Fibroblast of lung (primary cell): ENCODE data around the gene CDH5. TPM values are rescaled to one million over a fixed set of nuclear protein-coding genes. Genes with fewer than 3 reads are reported as not detected.

ENCODE experiments used
- DNase-seq, 2 donors: peaks; one replicate each; pipeline versions ENCODE4 v3.0.0 to v3.0.0-alpha.2; 2010; ENCODE audit warnings: low read depth in 2 of 2
- H2AFZ ChIP-seq: 2 replicates; pipeline ENCODE4 v1.5.1; 2012; ENCODE audit warnings: low read length, control low read depth, inconsistent platforms
- H3K27ac ChIP-seq: 2 replicates; pipeline ENCODE4 v1.5.1; 2011; ENCODE audit warnings: low read length, control low read depth; ENCODE audit not compliant: insufficient read depth
- H3K27me3 ChIP-seq: 2 replicates; pipeline ENCODE4 v1.5.1; 2011; ENCODE audit warnings: mild to moderate bottlenecking, low read length; ENCODE audit not compliant: control insufficient read depth, insufficient read depth
- H3K36me3 ChIP-seq: 2 replicates; pipeline ENCODE4 v1.5.1; 2011; ENCODE audit warnings: low read length; ENCODE audit not compliant: control insufficient read depth, insufficient read depth
- H3K4me1 ChIP-seq: 2 replicates; pipeline ENCODE4 v1.5.1; 2011; ENCODE audit warnings: low read length; ENCODE audit not compliant: control insufficient read depth, insufficient read depth; ENCODE audit errors: extremely low read depth
- H3K4me2 ChIP-seq: 2 replicates; pipeline ENCODE4 v1.5.1; 2011; ENCODE audit warnings: low read length, control low read depth; ENCODE audit not compliant: insufficient read depth; ENCODE audit errors: extremely low read depth
- H3K4me3 ChIP-seq, 4 experiments: fragments of 200-600 bp in 1 of 4; sonication (generic) in 1 of 4; replicated peaks in 1 of 4; 2 replicates each; pipeline ENCODE4 v1.5.1; 2011 to 2016; ENCODE audit warnings: low read length in 4 of 4, low read depth in 3 of 4, mild to moderate bottlenecking in 3 of 4, control low read depth in 2 of 4, inconsistent platforms in 1 of 4, mixed read lengths in 1 of 4; ENCODE audit not compliant: insufficient read depth in 1 of 4; ENCODE audit errors: control extremely low read depth in 1 of 4
- H3K79me2 ChIP-seq: 2 replicates; pipeline ENCODE4 v1.5.1; 2012; ENCODE audit warnings: mild to moderate bottlenecking, low read length, inconsistent platforms; ENCODE audit not compliant: control insufficient read depth, insufficient read depth
- H3K9ac ChIP-seq: 2 replicates; pipeline ENCODE4 v1.5.1; 2011; ENCODE audit warnings: mild to moderate bottlenecking, low read length, control low read depth; ENCODE audit not compliant: insufficient read depth
- H3K9me3 ChIP-seq: 2 replicates; pipeline ENCODE4 v1.5.1; 2012; ENCODE audit warnings: low read depth, low read length; ENCODE audit not compliant: control insufficient read depth, insufficient read depth
- H4K20me1 ChIP-seq: 2 replicates; pipeline ENCODE4 v1.5.1; 2011; ENCODE audit warnings: low read length; ENCODE audit not compliant: control insufficient read depth, insufficient read depth; ENCODE audit errors: extremely low read depth
- EZH2 ChIP-seq: IDR thresholded peaks from 2 replicates; pipeline ENCODE4 v1.5.1; 2012; ENCODE audit warnings: low read length, control low read depth, mild to moderate bottlenecking; ENCODE audit errors: missing control alignments
- polyA plus RNA-seq, 2 donors: library from polyadenylated mRNA; depleted of rRNA in 1 of 2; stranded (reverse) in 1 of 2; unstranded in 1 of 2; fragments of >200 nt; gene quantifications; 2 replicates each; pipeline ENCODE4 v1.2.1, GENCODE V29; 2011 to 2012; ENCODE audit warnings: missing spikeins in 1 of 2
- total RNA-seq: library from RNA; depleted of rRNA; stranded (reverse); fragments of >200 nt; gene quantifications from 2 replicates; pipeline ENCODE4 v1.2.1, GENCODE V29; 2014
- TF ChIP-seq, protein P1 (sequence below), 2 donors: IDR thresholded peaks in 1 of 2; conservative IDR thresholded peaks in 1 of 2; 1 replicate in 1 of 2; 2 replicates in 1 of 2; pipeline ENCODE4 v1.5.1; 2011 to 2012; ENCODE audit warnings: low read length in 2 of 2, control low read depth in 1 of 2, inconsistent platforms in 1 of 2, low read depth in 1 of 2, mild to moderate bottlenecking in 1 of 2

The CDH5 gene
- total and polyA plus RNA-seq, 2 donors (not counting 1 experiment from before 2014, with no cell fraction given): 0.02 TPM; not detected in 1

DNA sequence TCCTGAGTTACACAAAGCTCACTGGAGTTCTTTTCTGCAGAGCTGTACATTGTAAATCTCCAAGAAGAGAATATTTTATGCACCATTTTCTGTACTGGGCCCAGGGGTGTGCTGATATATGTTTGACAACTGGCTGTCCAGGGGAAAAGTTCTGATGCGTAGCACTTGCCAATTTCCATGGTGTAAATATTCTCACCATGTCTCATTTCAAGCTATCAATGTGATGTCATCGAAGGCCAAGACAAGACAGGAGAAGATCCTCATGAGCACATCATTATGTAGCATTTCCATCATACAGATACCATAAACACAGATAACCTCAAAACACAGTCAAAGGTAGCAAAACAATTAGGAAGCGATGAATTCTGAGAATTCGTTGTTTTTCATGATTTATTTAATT is 18.9 kb downstream of the CDH5 start:
- no peaks in the 10 kb centered on the region for H3K4me1 ChIP-seq
- TF ChIP-seq, protein P1, sequence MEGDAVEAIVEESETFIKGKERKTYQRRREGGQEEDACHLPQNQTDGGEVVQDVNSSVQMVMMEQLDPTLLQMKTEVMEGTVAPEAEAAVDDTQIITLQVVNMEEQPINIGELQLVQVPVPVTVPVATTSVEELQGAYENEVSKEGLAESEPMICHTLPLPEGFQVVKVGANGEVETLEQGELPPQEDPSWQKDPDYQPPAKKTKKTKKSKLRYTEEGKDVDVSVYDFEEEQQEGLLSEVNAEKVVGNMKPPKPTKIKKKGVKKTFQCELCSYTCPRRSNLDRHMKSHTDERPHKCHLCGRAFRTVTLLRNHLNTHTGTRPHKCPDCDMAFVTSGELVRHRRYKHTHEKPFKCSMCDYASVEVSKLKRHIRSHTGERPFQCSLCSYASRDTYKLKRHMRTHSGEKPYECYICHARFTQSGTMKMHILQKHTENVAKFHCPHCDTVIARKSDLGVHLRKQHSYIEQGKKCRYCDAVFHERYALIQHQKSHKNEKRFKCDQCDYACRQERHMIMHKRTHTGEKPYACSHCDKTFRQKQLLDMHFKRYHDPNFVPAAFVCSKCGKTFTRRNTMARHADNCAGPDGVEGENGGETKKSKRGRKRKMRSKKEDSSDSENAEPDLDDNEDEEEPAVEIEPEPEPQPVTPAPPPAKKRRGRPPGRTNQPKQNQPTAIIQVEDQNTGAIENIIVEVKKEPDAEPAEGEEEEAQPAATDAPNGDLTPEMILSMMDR (conservative IDR thresholded peaks at IDR 0.05 in 1 of 2, IDR thresholded peaks at IDR 0.05 in 1 of 2; ENCODE audit: low read depth in 1 of 2, low read length in 2 of 2): no peak
- TF ChIP-seq EZH2: no peak
- no peak overlapping the region for H3K4me3 ChIP-seq
- H3K36me3 ChIP-seq: no peaks in the 10 kb centered on the region
- no peak for DNase-seq
- H4K20me1 ChIP-seq: no peaks in the 10 kb centered on the region
- no peak overlapping the region for H3K9ac ChIP-seq
- peaks cover 2% of the 10 kb centered on the region for H3K27me3 ChIP-seq
- no peaks in the 10 kb centered on the region for H3K9me3 ChIP-seq
- H3K79me2 ChIP-seq: no peaks in the 10 kb centered on the region
- H2AFZ ChIP-seq: no peak overlapping the region
- no peak overlapping the region for H3K27ac ChIP-seq
- no peak overlapping the region for H3K4me2 ChIP-seq

DNA sequence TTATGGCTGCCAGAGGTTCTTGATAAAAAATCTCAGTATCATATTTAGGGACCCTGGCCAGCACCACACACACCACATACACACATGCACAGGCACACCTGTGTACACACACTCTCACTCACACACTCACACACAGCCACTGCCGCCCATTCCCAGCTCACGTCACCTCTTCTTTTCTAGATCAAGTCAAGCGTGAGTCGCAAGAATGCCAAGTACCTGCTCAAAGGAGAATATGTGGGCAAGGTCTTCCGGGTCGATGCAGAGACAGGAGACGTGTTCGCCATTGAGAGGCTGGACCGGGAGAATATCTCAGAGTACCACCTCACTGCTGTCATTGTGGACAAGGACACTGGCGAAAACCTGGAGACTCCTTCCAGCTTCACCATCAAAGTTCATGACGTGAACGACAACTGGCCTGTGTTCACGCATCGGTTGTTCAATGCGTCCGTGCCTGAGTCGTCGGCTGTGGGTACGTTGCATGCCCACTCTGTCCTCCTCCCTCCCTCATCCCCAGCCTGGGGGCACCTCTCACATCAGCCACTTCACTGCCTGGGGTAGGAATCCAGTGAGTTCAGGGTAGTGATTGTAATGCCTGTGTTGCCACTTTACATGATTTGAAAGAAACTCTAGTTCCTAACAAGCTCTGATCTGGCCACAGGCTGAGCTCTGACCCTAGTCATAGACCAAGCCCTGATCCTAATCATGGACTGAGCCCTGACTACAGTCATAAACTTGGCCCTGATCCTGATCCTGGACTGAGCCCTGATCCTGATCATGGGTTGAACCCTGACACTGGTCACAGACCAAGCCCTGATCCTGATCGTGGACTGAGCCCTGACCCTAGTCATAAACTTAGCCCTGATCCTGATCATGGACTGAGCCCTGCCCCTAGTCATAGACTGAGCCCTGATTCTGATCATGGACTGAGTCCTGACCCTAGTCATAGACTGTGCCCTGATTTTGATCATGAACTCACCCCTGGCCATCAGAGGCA is 20.4 kb downstream of the CDH5 start:
- H3K27ac ChIP-seq: no peak overlapping the region
- TF ChIP-seq EZH2: no peak
- TF ChIP-seq, protein P1 (conservative IDR thresholded peaks at IDR 0.05 in 1 of 2, IDR thresholded peaks at IDR 0.05 in 1 of 2; ENCODE audit: low read depth in 1 of 2, low read length in 2 of 2): no peak
- no peak overlapping the region for H2AFZ ChIP-seq
- no peak for DNase-seq
- H3K27me3 ChIP-seq: peaks cover 2% of the 10 kb centered on the region
- no peaks in the 10 kb centered on the region for H3K36me3 ChIP-seq
- no peaks in the 10 kb centered on the region for H3K79me2 ChIP-seq
- H3K4me3 ChIP-seq: no peak overlapping the region
- no peaks in the 10 kb centered on the region for H3K4me1 ChIP-seq
- no peaks in the 10 kb centered on the region for H4K20me1 ChIP-seq
- no peak overlapping the region for H3K4me2 ChIP-seq
- no peaks in the 10 kb centered on the region for H3K9me3 ChIP-seq
- no peak overlapping the region for H3K9ac ChIP-seq

DNA sequence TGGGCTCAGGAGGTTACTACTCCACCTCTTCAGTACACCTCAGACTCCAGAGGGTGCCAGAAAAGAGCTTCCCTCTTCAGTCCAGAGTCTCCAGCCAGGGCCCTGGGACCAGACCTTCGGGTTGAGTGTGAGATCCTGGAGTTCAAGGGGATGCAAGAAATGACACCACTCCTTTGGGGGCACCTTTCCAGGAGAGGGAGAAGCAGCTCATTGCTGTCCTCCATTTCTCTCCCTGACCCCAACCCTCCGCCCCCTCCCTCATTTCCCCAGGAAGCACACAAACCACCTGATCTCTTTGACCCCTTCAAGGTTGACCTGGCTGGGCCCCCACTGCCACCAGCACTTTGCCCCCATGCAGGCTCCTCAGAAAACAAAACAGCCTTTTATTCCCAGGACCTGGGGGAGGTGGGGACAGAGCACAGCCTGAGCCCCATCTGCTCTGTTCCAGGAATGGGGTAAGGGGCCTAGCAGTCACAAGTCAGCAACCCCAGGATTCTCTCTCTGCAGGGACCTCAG is 21.4 kb downstream of the CDH5 start:
- Histone ChIP-seq H2AFZ (no peak overlapping the region), H3K4me2 (no peak overlapping the region), H3K79me2 (no peaks in the 10 kb centered on the region), H3K9ac (no peak overlapping the region), H3K27ac (no peak overlapping the region), H3K9me3 (no peaks in the 10 kb centered on the region), H3K4me3 (no peak overlapping the region), H3K27me3 (peaks cover 2% of the 10 kb centered on the region), H3K36me3 (no peaks in the 10 kb centered on the region), H4K20me1 (no peaks in the 10 kb centered on the region), H3K4me1 (no peaks in the 10 kb centered on the region)
- no peak for DNase-seq
- TF ChIP-seq EZH2: no peak
- TF ChIP-seq, protein P1 (conservative IDR thresholded peaks at IDR 0.05 in 1 of 2, IDR thresholded peaks at IDR 0.05 in 1 of 2; ENCODE audit: low read depth in 1 of 2, low read length in 2 of 2): no peak
